ENCODE results near the gene NUP188. TPM values are rescaled to one million over a fixed set of nuclear protein-coding genes. Genes with fewer than 3 reads are reported as not detected.

Gene NUP188
- total RNA-seq, 3 donors from 2014 or later (not counting 1 experiment from before 2014, with no cell fraction given) = 53.9 to 66.4 (median 58.3) TPM

- Mint-ChIP-seq H3K36me3 (no peaks in the 10 kb centered on the region), H3K9me3 (no peaks in the 10 kb centered on the region), H3K27ac (no peak overlapping the region), H3K4me3 (no peak overlapping the region), H3K27me3 (ENCODE audit: low read depth in 2 of 2) (no peaks in the 10 kb centered on the region), H3K4me1 (peaks cover 9 to 23% of the 10 kb centered on the region in 2 donors)
- Histone ChIP-seq H3K27ac (ENCODE audit: low read length) (no peak overlapping the region), H3K4me3 (ENCODE audit: low read length) (no peak overlapping the region), H3K9me3 (ENCODE audit: control insufficient read depth, insufficient read depth, low read length) (no peaks in the 10 kb centered on the region), H3K27me3 (ENCODE audit: control insufficient read depth, insufficient read depth, low read length) (no peaks in the 10 kb centered on the region), H3K36me3 (ENCODE audit: control insufficient read depth, insufficient read depth, low read length) (no peaks in the 10 kb centered on the region), H3K4me1 (ENCODE audit: control insufficient read depth, insufficient read depth, low read length) (peaks cover 7% of the 10 kb centered on the region)
- no peak for ATAC-seq
- intact Hi-C loops (cut with micrococcal nuclease) = no loop called here
- WGBS (ENCODE audit: insufficient coverage) = 94% methylated on average over 3 of the region's 4 CpGs
- DNase-seq = no peak
- no peak for TF ChIP-seq CTCF (IDR thresholded peaks at IDR 0.05)
These were observed 17.9 kb upstream of the NUP188 start for GRCh38 chr9:128929560-128929959.

GRCh38 chr9:128933731-128934130, 13.8 kb upstream of the NUP188 start:
- no peaks in the 10 kb centered on the region for H3K9me3 Mint-ChIP-seq

GRCh38 chr9:128936171-128936865, 11.2 kb upstream of the NUP188 start:
- 94% methylated on average over 11 of the region's 11 CpGs for WGBS (ENCODE audit: insufficient coverage)
- intact Hi-C loops (cut with micrococcal nuclease) = no loop called here

More at GRCh38 chr9:128933731-128934130, 13.8 kb upstream of the NUP188 start:
- H3K27me3 ChIP-seq (ENCODE audit: control insufficient read depth, insufficient read depth, low read length) = no peaks in the 10 kb centered on the region
- no peak overlapping the region for H3K4me3 ChIP-seq (ENCODE audit: low read length)
- ATAC-seq (no peak), DNase-seq (no peak)
- H3K27ac ChIP-seq (ENCODE audit: low read length) = no peak overlapping the region
- H3K4me1 ChIP-seq (ENCODE audit: control insufficient read depth, insufficient read depth, low read length) = no peaks in the 10 kb centered on the region
- no peak overlapping the region for H3K27ac Mint-ChIP-seq
- 94% methylated on average over 5 of the region's 5 CpGs for WGBS (ENCODE audit: insufficient coverage)
- H3K36me3 Mint-ChIP-seq = no peaks in the 10 kb centered on the region
- no peaks in the 10 kb centered on the region for H3K9me3 ChIP-seq (ENCODE audit: control insufficient read depth, insufficient read depth, low read length)
- no peaks in the 10 kb centered on the region for H3K27me3 Mint-ChIP-seq (ENCODE audit: low read depth in 2 of 2)
- intact Hi-C loops (cut with micrococcal nuclease) = no loop called here
- no peaks in the 10 kb centered on the region for H3K36me3 ChIP-seq (ENCODE audit: control insufficient read depth, insufficient read depth, low read length)
- no peak overlapping the region for H3K4me3 Mint-ChIP-seq
- no peaks in the 10 kb centered on the region for H3K4me1 Mint-ChIP-seq
- TF ChIP-seq CTCF (IDR thresholded peaks at IDR 0.05) = no peak

More at GRCh38 chr9:128936171-128936865, 11.2 kb upstream of the NUP188 start:
- no peaks in the 10 kb centered on the region for H3K27me3 ChIP-seq (ENCODE audit: control insufficient read depth, insufficient read depth, low read length)
- no peaks in the 10 kb centered on the region for H3K36me3 Mint-ChIP-seq
- H3K9me3 ChIP-seq (ENCODE audit: control insufficient read depth, insufficient read depth, low read length) = no peaks in the 10 kb centered on the region
- no peak overlapping the region for H3K27ac ChIP-seq (ENCODE audit: low read length)
- no peak overlapping the region for H3K27ac Mint-ChIP-seq
- no peaks in the 10 kb centered on the region for H3K9me3 Mint-ChIP-seq
- no peaks in the 10 kb centered on the region for H3K4me1 ChIP-seq (ENCODE audit: control insufficient read depth, insufficient read depth, low read length)
- TF ChIP-seq CTCF (IDR thresholded peaks at IDR 0.05) = no peak
- H3K4me3 Mint-ChIP-seq = no peak overlapping the region
- ATAC-seq (no peak), DNase-seq (no peak)
- H3K27me3 Mint-ChIP-seq (ENCODE audit: low read depth in 2 of 2) = no peaks in the 10 kb centered on the region
- H3K4me1 Mint-ChIP-seq = no peaks in the 10 kb centered on the region
- no peaks in the 10 kb centered on the region for H3K36me3 ChIP-seq (ENCODE audit: control insufficient read depth, insufficient read depth, low read length)
- no peak overlapping the region for H3K4me3 ChIP-seq (ENCODE audit: low read length)

Data from natural killer cell (primary cell).